K562 (cell line): ENCODE measurements around the gene STK16. TPM values are rescaled to one million over a fixed set of nuclear protein-coding genes. Genes with fewer than 3 reads are reported as not detected.

ENCODE experiments used
- ARID3B ChIP-seq: fragments of 250-450 bp; sonication (Bioruptor Pico); IDR thresholded peaks from 2 replicates; pipeline ENCODE4 v1.4.0; 2020; ENCODE audit warnings: borderline replicate concordance
- ELK3 ChIP-seq: fragments of 450-650 bp; formaldehyde crosslinking; IDR thresholded peaks from 2 replicates; pipeline ENCODE4 v1.4.0; 2020; ENCODE audit warnings: mild to moderate bottlenecking
- IRF2 ChIP-seq: sonication (generic); formaldehyde crosslinking; IDR thresholded peaks from 2 replicates; pipeline ENCODE4 v1.8.1; 2022; ENCODE audit warnings: mild to moderate bottlenecking, missing genetic modification reagents
- STAT6 ChIP-seq: sonication (generic); formaldehyde crosslinking; IDR thresholded peaks from 2 replicates; pipeline ENCODE4 v1.8.1; 2023; ENCODE audit warnings: mild to moderate bottlenecking, missing genetic modification reagents
- TBL1XR1 ChIP-seq, 2 experiments: IDR thresholded peaks; 2 replicates each; pipeline ENCODE4 v1.6.1; 2012; ENCODE audit warnings: improper control_type of control experiment in 2 of 2, low read length in 2 of 2, mild to moderate bottlenecking in 1 of 2
- ZNF146 ChIP-seq: IDR thresholded peaks from one replicate; pipeline ENCODE4 v1.6.1; 2018; ENCODE audit warnings: missing compliant biosample characterization; ENCODE audit not compliant: unreplicated experiment
- ZNF217 ChIP-seq: sonication (generic); formaldehyde crosslinking; IDR thresholded peaks from 2 replicates; pipeline ENCODE4 v1.8.0; 2022; ENCODE audit warnings: mild to moderate bottlenecking, missing genetic modification reagents
- ZNF311 ChIP-seq: fragments of 250-450 bp; sonication (Bioruptor Pico); IDR thresholded peaks from 2 replicates; pipeline ENCODE4 v1.4.0; 2020; ENCODE audit warnings: mild to moderate bottlenecking, moderate library complexity
- ZNF766 ChIP-seq: fragments of 200-800 bp; sonication (Bioruptor generic); conservative IDR thresholded peaks from 2 replicates; pipeline ENCODE4 v1.6.1; 2016; ENCODE audit warnings: missing genetic modification characterization, missing compliant biosample characterization
- polyA plus RNA-seq, 8 experiments: library from polyadenylated mRNA; depleted of rRNA in 4 of 8; stranded (reverse) in 5 of 8; unstranded in 3 of 8; fragments of >200 nt; fragmentation: Nextera tagmentation in 2 of 8; fragmentation: Illumina TruSeq in 1 of 8; extraction: Ambion mirVana in 2 of 8; extraction: Trizol in 1 of 8; gene quantifications; 2 replicates each; pipeline versions ENCODE4 v1.2.1 to v1.2.3, GENCODE V29; 2011 to 2014; ENCODE audit warnings: inconsistent platforms in 1 of 8, missing spikeins in 1 of 8
- total RNA-seq, 7 experiments: library from RNA; depleted of rRNA in 6 of 7; stranded (reverse); fragments of >200 nt in 6 of 7; fragmentation: Illumina TruSeq in 2 of 7; extraction: Trizol in 2 of 7; gene quantifications; 2 replicates each; pipeline versions ENCODE4 v1.2.1 to v1.2.3, GENCODE V29; 2011 to 2021; ENCODE audit warnings: low replicate concordance in 1 of 7

STK16 gene
- total and polyA plus RNA-seq, 9 of the 15 experiments (the other 6 are each of a cell fraction or from before 2014, with no cell fraction given) = 5.4 to 36.2 (median 17.8) TPM

- no peak for TF ChIP-seq ELK3 (CRISPR knock-in tag)
- TF ChIP-seq ZNF311 (CRISPR knock-in tag) = no peak
- TF ChIP-seq ZNF217 (CRISPR knock-in tag) = no peak
- TF ChIP-seq ARID3B (CRISPR knock-in tag) = no peak
- no peak for TF ChIP-seq ZNF146 (CRISPR knock-in tag)
- no peak for TF ChIP-seq IRF2 (CRISPR knock-in tag)
- peak; percentile 76; the same call in 1 of the 2 replicates for TF ChIP-seq STAT6 (CRISPR knock-in tag)
- TF ChIP-seq ZNF766 (CRISPR knock-in tag) = no peak
- TF ChIP-seq TBL1XR1 (IDR thresholded peaks at IDR 0.05; ENCODE audit: low read length in 2 of 2) = no peak
These were observed 32.7 kb downstream of the STK16 start (continued) for GRCh38 chr2:219277703-219278654.
